Activated CD8-positive, alpha-beta memory T cell treated with anti-CD3 and anti-CD28 coated beads, Interleukin-2, amount 50 U/mL, for 1 hour (primary cell): ENCODE data around the gene HTATIP2.
"Not testable (repeated sequence)": the region's sequence is repeated elsewhere in the genome, so short reads cannot be mapped to it uniquely, and the experiment has no call there.

Source experiments
- DNase-seq: peaks from one replicate; pipeline ENCODE4 v3.0.0-alpha.2; 2020; ENCODE audit errors: extremely low read depth

The HTATIP2 gene

DNA sequence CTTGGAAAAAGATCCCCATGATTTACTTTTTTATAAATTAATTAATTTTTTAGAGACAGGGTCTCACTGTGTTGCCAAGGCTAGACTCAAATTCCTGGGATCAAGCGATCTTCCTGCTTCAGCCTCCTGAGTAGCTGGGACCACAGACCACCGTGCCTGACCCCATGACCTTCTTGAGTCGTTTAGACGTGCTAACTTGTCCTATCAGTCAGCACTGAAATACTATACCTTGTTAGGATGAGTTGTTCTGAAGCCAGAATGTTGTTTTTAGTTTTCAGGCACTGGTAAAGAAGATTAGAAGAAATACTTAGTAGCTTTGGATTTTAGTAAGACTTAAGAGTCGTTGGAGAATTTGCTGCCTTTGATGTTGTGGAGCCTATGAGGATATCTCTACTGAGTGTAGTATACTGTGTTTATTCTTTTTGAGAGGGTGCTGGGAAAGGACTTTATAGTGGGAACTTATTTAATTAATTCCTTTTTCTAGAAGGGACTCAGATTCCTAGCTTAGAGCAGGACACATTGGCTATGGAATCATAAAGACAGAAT is 8.6 kb downstream of the HTATIP2 start:
- DNase-seq: no peak

- no peak for DNase-seq
Observed at GRCh38 chr11:20373147-20373546, 9.6 kb downstream of the HTATIP2 start.

DNA sequence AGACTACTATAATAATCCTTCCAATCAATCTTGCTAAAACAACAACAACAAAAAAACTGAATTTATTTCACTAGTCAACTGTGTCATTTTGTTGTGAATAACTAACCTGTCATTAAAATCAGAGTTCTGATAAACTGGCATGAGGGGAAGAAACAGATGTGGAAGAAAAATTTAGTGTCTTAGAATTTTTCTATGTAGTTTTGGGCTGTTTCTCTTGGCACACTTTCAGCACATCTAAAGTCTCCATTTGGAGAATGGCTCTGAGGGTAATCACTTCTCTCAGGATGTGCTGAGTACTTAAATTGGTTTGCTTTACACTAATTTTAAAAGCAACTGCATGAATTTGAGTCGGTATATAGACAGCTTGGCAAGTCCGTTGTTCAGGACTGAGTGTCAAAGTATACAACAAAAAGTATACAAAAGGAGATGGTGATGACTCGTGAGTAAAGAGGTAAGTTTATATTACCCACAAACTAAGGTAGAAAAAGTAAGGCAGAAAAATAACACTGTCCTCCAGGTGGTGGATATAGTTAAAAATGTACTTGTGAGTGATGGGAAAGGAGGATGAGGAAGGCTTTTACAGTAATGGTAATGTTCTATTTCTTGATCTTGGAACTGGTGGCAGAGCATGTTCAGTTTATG is 10.2 kb downstream of the HTATIP2 start:
- no peak for DNase-seq

DNA sequence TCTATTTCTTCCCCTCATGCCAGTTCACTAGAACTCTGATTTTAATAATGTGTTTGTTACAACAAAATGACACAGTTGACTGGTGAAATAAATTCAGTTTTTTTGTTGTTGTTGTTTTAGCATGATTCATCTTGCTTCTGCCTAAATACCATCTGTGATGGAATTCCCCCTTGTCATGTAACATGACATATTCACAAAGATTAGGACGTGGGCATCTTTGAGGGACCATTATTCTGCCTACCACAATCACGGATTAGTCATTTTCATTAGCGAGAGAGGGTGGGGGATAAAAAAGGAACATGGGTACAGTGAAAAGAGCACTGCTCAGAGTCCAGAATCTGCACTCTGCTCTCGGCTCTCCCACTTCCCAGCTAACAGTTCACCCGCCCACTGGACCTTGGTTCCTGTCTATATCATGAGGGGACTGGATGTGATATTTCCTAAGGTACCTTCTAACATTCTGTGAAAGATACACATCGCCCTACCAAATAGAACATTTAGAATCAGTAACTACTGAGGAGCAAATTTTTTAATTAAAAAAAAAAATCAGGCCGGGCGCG is 11.3 kb downstream of the HTATIP2 start:
- no peak for DNase-seq

DNA sequence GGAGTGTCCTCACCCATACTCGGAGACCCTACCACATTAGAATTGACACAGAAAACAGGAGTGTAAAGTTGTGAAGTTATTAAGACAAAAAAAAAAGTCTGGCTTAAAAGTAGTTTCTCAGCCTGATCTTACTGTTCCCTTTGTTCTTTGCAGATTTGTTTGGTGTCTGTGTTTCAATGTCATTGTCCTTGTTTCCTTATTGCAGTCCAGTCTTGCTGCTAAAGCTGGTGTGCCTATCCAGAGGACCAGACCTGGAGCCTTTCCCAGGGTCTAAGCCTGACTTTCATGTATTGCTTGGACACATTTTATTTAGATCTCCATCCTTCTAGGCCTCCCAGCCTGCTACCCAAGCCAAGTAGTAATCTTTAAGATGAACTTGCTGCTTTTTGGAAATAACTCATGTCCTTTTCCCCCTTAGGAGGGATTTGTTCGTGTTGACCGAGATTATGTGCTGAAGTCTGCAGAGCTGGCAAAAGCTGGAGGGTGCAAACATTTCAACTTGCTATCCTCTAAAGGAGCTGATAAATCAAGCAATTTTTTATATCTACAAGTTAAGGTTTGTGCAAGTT is 12.7 kb downstream of the HTATIP2 start:
- DNase-seq: no peak

DNA sequence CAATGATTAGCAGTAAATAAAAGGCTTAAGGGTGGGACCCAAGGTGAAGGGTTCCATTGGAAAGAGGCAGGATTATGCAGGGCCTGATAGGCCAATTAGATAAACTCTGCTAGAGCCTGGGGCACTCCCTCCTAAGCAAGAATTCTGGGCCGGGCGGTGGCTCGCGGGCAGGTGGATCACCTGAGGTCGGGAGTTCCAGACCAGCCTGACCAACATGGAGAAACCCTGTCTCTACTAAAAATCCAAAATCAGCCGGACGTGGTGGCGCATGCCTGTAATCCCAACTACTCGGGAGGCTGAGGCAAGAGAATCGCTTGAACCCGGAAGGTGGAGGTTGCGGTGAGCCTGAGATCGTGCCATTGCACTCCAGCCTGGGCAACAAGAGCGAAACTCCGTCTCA is 22.5 kb downstream of the HTATIP2 start:
- DNase-seq: not testable (repeated sequence)

- DNase-seq: peak; percentile 82
Observed at GRCh38 chr11:20387261-20388095, 24.0 kb downstream of the HTATIP2 start, which contains the start of gene PRMT3. Gene PRMT3, plus strand, starts transcription at chr11:20387716. Its CDS starts 31 bp downstream, at chr11:20387747.

DNA sequence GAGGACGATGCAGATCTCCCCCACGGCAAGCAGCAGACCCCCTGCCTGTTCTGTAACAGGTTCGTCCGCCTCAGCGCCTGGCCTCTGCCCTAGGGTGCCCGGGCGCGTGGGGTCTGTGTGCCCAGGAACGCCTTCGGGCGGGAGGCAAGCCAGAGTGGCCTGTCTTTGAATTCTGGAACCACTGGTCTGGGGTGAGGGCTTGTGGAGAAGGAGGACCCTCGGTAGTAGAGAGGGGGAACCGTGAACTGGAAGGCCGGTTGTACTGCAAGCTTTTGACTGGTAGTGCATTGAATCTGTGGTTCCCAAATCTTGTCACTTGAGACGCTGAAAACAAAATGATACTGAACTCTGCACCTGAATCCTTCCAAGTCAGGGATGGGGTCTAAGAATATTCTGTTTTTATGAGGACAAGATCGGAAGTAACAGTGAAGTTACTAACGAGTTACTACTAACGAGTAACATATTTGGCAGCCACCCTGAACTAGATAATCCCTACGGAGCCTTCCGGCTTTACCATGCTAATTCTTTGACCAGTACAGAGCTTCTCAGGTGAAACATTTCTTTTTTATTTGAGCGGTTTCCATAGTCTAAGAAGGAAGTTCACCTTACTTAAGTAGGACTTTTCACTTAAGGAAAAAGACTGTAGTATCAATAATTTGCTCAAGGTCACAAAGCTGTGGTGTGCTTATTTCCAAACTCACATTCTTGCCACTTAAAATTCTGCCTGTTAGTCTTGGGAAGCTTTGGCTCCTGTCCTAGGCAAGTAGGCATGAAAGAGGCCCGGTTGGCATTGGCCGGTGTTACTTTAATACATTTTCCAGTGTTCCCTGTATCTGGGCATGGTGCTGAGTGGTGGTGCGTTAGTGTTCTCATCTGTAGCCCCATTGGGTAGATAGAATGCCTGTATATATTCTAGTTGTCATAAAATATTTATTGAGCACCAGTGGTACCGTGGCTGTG is 24.9 kb downstream of the HTATIP2 start:
- no peak for DNase-seq

- no peak for DNase-seq
Observed at GRCh38 chr11:20397281-20397680, 33.8 kb downstream of the HTATIP2 start.

GRCh38 chr11:20399498-20399897 is 36.0 kb downstream of the HTATIP2 start:
- DNase-seq: no peak

DNA sequence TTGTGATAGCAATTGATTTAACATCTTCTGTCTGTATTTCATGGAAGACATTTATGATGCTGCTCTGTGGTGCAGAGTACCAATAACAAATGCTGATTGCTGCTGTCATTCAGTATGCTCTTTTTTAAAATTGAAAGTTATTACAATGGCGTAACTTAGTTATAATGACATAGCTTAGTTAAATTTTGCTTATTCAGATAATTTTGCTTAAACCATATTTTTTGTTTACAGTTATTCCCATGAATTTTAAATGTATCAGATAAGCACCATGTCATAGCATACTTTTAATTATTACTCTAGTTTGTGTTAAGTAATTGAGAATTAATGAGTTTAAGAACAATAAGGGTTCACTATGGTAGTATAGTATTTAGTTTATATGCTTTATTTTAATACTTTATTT is 39.5 kb downstream of the HTATIP2 start:
- DNase-seq: no peak

- no peak for DNase-seq
Observed at GRCh38 chr11:20406484-20406883, 43.0 kb downstream of the HTATIP2 start.

DNA sequence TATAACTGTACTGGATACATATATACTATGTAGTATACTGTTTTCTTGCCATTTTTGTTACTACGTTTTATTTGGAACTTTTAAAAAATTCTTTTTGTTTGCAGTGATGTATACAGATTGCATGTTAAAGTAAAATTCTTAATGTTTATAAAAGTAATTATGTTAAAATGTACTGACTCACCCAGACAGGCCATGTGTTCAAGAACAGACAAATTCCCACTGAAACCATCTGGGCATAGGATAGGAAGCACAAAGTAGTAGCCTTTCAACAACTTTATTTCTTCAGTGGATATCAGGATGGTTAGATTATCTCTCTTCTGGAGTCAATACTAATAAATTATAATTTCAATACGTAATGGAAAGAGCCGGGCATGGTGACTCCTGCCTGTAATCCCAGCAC is 43.8 kb downstream of the HTATIP2 start:
- no peak for DNase-seq

DNA sequence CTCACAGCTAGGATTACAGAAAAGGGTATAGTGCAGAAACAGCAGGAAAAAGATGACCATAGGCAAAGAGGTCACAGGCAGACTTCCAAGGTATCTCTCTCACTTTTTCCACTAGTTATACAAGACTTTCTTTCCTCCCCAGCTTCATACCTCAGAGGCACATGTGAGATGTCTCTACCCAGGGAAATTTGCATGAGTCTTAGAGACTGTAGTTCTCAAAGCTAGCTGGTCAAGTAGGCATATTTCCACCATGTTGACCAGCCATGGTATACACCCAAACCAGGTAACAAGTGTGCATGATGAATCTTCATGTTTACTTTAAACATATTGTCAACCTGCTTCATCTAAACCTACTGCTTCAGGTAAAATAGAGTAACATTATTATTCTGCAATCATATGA is 51.9 kb downstream of the HTATIP2 start:
- DNase-seq: no peak

GRCh38 chr11:20417771-20418170 is 54.3 kb downstream of the HTATIP2 start:
- DNase-seq: no peak

DNA sequence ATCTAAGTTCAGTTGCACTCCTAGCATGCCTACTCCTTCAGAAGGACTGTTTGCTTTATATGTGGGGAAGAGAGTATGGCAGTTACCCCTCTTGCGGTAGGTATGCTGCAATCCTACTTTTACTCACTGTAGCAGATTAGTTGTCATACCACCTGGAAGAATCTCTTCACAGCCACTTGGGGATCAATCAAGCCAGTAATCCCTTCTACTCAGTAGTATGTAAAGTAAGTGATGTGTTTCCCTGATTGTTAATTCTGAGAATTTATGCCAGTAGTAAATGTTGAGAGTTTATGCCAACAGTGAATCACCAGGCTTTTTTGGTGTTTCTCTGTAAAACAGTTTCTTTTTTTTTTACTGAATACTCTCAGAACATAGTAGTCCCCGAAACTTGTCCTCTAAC is 58.4 kb downstream of the HTATIP2 start:
- no peak for DNase-seq

DNA sequence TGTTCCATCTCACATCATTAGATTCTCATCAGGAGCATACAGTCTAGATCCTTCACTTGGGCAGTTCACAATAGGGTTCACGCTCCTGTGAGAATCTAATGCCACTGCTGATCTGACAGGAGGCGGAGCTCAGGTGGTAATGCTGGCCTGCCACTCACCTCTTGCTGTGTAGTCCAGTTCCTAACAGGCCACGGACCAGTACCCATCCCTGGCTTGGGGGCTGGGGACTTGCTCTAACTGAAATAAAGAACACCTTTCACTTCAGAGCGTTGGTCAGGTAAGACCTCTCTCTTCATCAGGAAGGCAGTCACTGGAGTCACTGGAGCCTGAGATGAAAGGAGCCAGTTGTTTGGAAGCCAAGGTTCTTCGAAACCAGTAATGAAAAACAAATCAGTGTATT is 65.7 kb downstream of the HTATIP2 start:
- DNase-seq: no peak
